HG02884 (cell line): ENCODE data around the gene RASGRF1.

ENCODE experiments used
- ATAC-seq: cut with Tn5 transposase; IDR thresholded peaks from one replicate; pipeline ENCODE4 v1.9.1; 2021; ENCODE audit warnings: mild to moderate bottlenecking, moderate library complexity; ENCODE audit not compliant: unreplicated experiment

RASGRF1 gene

GRCh38 chr15:79099692-79100091 lies 9.1 kb upstream of the RASGRF1 start:
- no peak for ATAC-seq

GRCh38 chr15:79094611-79095021 lies 4.0 kb upstream of the RASGRF1 start:
- ATAC-seq = no peak

GRCh38 chr15:79093352-79093935 lies 2.9 kb upstream of the RASGRF1 start:
- no peak for ATAC-seq

- no peak for ATAC-seq
Observed at GRCh38 chr15:79092382-79092781, 1.8 kb upstream of the RASGRF1 start.

- ATAC-seq = no peak
Observed at GRCh38 chr15:79091204-79091867, 756 bp upstream of the RASGRF1 start.

GRCh38 chr15:79089890-79090486 lies 592 bp downstream of the RASGRF1 start:
- ATAC-seq = no peak

- ATAC-seq = no peak
Observed at GRCh38 chr15:79089331-79089889, 1.2 kb downstream of the RASGRF1 start.

- no peak for ATAC-seq
Observed at GRCh38 chr15:79088426-79089205, 2.0 kb downstream of the RASGRF1 start.

- ATAC-seq = no peak
Observed at GRCh38 chr15:79086814-79087213, 3.8 kb downstream of the RASGRF1 start.

GRCh38 chr15:79084308-79084968 lies 6.1 kb downstream of the RASGRF1 start:
- ATAC-seq = no peak

- ATAC-seq = no peak
Observed at GRCh38 chr15:79083154-79083553, 7.4 kb downstream of the RASGRF1 start.

GRCh38 chr15:79082363-79083070 lies 8.1 kb downstream of the RASGRF1 start:
- ATAC-seq = no peak

GRCh38 chr15:79078763-79079410 lies 11.7 kb downstream of the RASGRF1 start:
- ATAC-seq = no peak

GRCh38 chr15:79078003-79078402 lies 12.6 kb downstream of the RASGRF1 start:
- ATAC-seq = no peak

GRCh38 chr15:79076661-79077060 lies 13.9 kb downstream of the RASGRF1 start:
- no peak for ATAC-seq

GRCh38 chr15:79075256-79075655 lies 15.3 kb downstream of the RASGRF1 start:
- ATAC-seq = no peak

GRCh38 chr15:79073336-79073735 lies 17.2 kb downstream of the RASGRF1 start:
- ATAC-seq = no peak

GRCh38 chr15:79071901-79072300 lies 18.7 kb downstream of the RASGRF1 start:
- ATAC-seq = no peak

- ATAC-seq = no peak
Observed at GRCh38 chr15:79068790-79069189, 21.8 kb downstream of the RASGRF1 start.

- no peak for ATAC-seq
Observed at GRCh38 chr15:79067969-79068368, 22.6 kb downstream of the RASGRF1 start.
